Hepatocyte (in vitro differentiated cells): ENCODE measurements around the gene ZNF385B. TPM values are rescaled to one million over a fixed set of nuclear protein-coding genes. Genes with fewer than 3 reads are reported as not detected.

Experiments
- DNase-seq: peaks from one replicate; pipeline ENCODE4 v3.0.0-alpha.2; 2016; ENCODE audit warnings: low spot score
- H2AFZ ChIP-seq: fragments of 200-600 bp; sonication (generic); 2 replicates; pipeline ENCODE4 v1.6.0; 2016; ENCODE audit warnings: antibody characterized with exemption, mild to moderate bottlenecking
- H3K27ac ChIP-seq: fragments of 200-600 bp; sonication (generic); 2 replicates; pipeline ENCODE4 v1.5.1; 2016; ENCODE audit warnings: mild to moderate bottlenecking
- H3K27me3 ChIP-seq: fragments of 200-600 bp; sonication (generic); 2 replicates; pipeline ENCODE4 v1.6.1; 2016
- H3K36me3 ChIP-seq: fragments of 200-600 bp; sonication (generic); replicated peaks from 2 replicates; pipeline ENCODE4 v1.5.1; 2016; ENCODE audit warnings: low read depth; ENCODE audit not compliant: insufficient read depth
- H3K4me1 ChIP-seq: fragments of 200-600 bp; sonication (generic); 2 replicates; pipeline ENCODE4 v1.5.1; 2016; ENCODE audit warnings: mild to moderate bottlenecking, moderate library complexity; ENCODE audit not compliant: insufficient read depth
- H3K4me2 ChIP-seq: fragments of 200-600 bp; sonication (generic); 2 replicates; pipeline ENCODE4 v1.6.0; 2016
- H3K4me3 ChIP-seq: fragments of 200-600 bp; sonication (generic); 2 replicates; pipeline ENCODE4 v1.5.1; 2016; ENCODE audit warnings: mild to moderate bottlenecking
- H3K79me2 ChIP-seq: fragments of 200-600 bp; sonication (generic); 2 replicates; pipeline ENCODE4 v1.6.0; 2017; ENCODE audit warnings: mild to moderate bottlenecking
- H3K9me2 ChIP-seq: fragments of 200-600 bp; sonication (generic); replicated peaks from 2 replicates; pipeline ENCODE4 v1.6.0; 2017; ENCODE audit warnings: mild to moderate bottlenecking; ENCODE audit not compliant: insufficient read depth
- H3K9me3 ChIP-seq: fragments of 200-600 bp; sonication (generic); 2 replicates; pipeline ENCODE4 v1.5.1; 2016; ENCODE audit warnings: low read depth, mild to moderate bottlenecking
- H4K20me1 ChIP-seq: fragments of 200-600 bp; sonication (generic); 2 replicates; pipeline ENCODE4 v1.6.0; 2016; ENCODE audit warnings: mild to moderate bottlenecking; ENCODE audit not compliant: insufficient read depth, poor library complexity, severe bottlenecking
- CTCF ChIP-seq: fragments of 200-600 bp; sonication (generic); IDR thresholded peaks from 2 replicates; pipeline ENCODE4 v1.5.1; 2016; ENCODE audit warnings: antibody characterized with exemption, mild to moderate bottlenecking; ENCODE audit not compliant: poor library complexity
- EZH2 ChIP-seq: fragments of 200-600 bp; sonication (generic); IDR thresholded peaks from 2 replicates; pipeline ENCODE4 v1.6.1; 2016; ENCODE audit warnings: antibody characterized with exemption, mild to moderate bottlenecking, borderline replicate concordance
- EZH2phosphoT487 ChIP-seq: fragments of 200-600 bp; sonication (generic); IDR thresholded peaks from one replicate; pipeline ENCODE4 v1.6.1; 2018; ENCODE audit warnings: antibody characterized with exemption, mild to moderate bottlenecking, low read depth, moderate library complexity; ENCODE audit not compliant: unreplicated experiment, severe bottlenecking
- WGBS: methylation state at CpG from one replicate; pipeline ENCODE4 v1.1.6; 2016; ENCODE audit warnings: low lambda C conversion rate; ENCODE audit errors: missing lambda C conversion rate; 5-methylcytosine and 5-hydroxymethylcytosine counted together
- polyA plus RNA-seq: library from polyadenylated mRNA; unstranded; fragments of >200 nt; fragmentation: Nextera tagmentation; extraction: Ambion mirVana; gene quantifications from 2 replicates; pipeline ENCODE4 v1.2.1, GENCODE V29; 2016
- total RNA-seq: library from RNA; depleted of rRNA; stranded (reverse); fragments of >200 nt; gene quantifications from 2 replicates; pipeline ENCODE4 v1.2.3, GENCODE V29; 2014

The ZNF385B gene
- total and polyA plus RNA-seq, 2 experiments from 2014 or later, result 1.8 to 2.4 TPM

GRCh38 chr2:179546656-179547055, 314.8 kb downstream of the ZNF385B start:
- no peak overlapping the region for H3K4me3 ChIP-seq
- DNase-seq, result no peak
- H3K9me2 ChIP-seq, result no peaks in the 10 kb centered on the region
- whole genome bisulfite sequencing, result 98% methylated on average over 2 of the region's 2 CpGs
- no peaks in the 10 kb centered on the region for H3K27me3 ChIP-seq
- no peaks in the 10 kb centered on the region for H4K20me1 ChIP-seq
- TF ChIP-seq EZH2 (no peak), CTCF (no peak), EZH2phosphoT487 (no peak)
- no peak overlapping the region for H2AFZ ChIP-seq
- H3K4me1 ChIP-seq, result peaks cover 6% of the 10 kb centered on the region
- no peak overlapping the region for H3K4me2 ChIP-seq
- no peak overlapping the region for H3K27ac ChIP-seq
- no peaks in the 10 kb centered on the region for H3K36me3 ChIP-seq
- no peaks in the 10 kb centered on the region for H3K79me2 ChIP-seq
- H3K9me3 ChIP-seq, result no peaks in the 10 kb centered on the region

GRCh38 chr2:179545024-179545423, 316.4 kb downstream of the ZNF385B start:
- Histone ChIP-seq H3K4me1 (peaks cover 6% of the 10 kb centered on the region), H2AFZ (no peak overlapping the region), H3K27me3 (no peaks in the 10 kb centered on the region), H3K9me3 (no peaks in the 10 kb centered on the region), H3K4me2 (no peak overlapping the region), H4K20me1 (no peaks in the 10 kb centered on the region), H3K27ac (no peak overlapping the region), H3K79me2 (no peaks in the 10 kb centered on the region), H3K4me3 (no peak overlapping the region), H3K9me2 (no peaks in the 10 kb centered on the region), H3K36me3 (no peaks in the 10 kb centered on the region)
- no peak for DNase-seq
- TF ChIP-seq EZH2 (no peak), EZH2phosphoT487 (no peak), CTCF (no peak)
- WGBS, result 72% methylated on average over 2 of the region's 2 CpGs

- no peaks in the 10 kb centered on the region for H3K79me2 ChIP-seq
- no peak for DNase-seq
- no peaks in the 10 kb centered on the region for H3K36me3 ChIP-seq
- H3K9me2 ChIP-seq, result no peaks in the 10 kb centered on the region
- H3K27me3 ChIP-seq, result no peaks in the 10 kb centered on the region
- H2AFZ ChIP-seq, result no peak overlapping the region
- no peak overlapping the region for H3K27ac ChIP-seq
- 33% methylated on average over 3 of the region's 3 CpGs for WGBS
- peaks cover 6% of the 10 kb centered on the region for H3K4me1 ChIP-seq
- H4K20me1 ChIP-seq, result no peaks in the 10 kb centered on the region
- no peak overlapping the region for H3K4me3 ChIP-seq
- no peaks in the 10 kb centered on the region for H3K9me3 ChIP-seq
- H3K4me2 ChIP-seq, result no peak overlapping the region
- no peak for TF ChIP-seq EZH2phosphoT487
- no peak for TF ChIP-seq CTCF
- no peak for TF ChIP-seq EZH2
Measured at GRCh38 chr2:179543361-179543901, 318.0 kb downstream of the ZNF385B start.

- Histone ChIP-seq H3K27ac (no peak overlapping the region), H3K4me3 (no peak overlapping the region), H3K27me3 (no peaks in the 10 kb centered on the region), H3K9me3 (no peaks in the 10 kb centered on the region), H3K4me2 (no peak overlapping the region), H3K9me2 (no peaks in the 10 kb centered on the region), H4K20me1 (no peaks in the 10 kb centered on the region), H3K79me2 (no peaks in the 10 kb centered on the region), H3K36me3 (no peaks in the 10 kb centered on the region), H3K4me1 (peaks cover 6% of the 10 kb centered on the region), H2AFZ (no peak overlapping the region)
- no peak for TF ChIP-seq CTCF
- TF ChIP-seq EZH2phosphoT487, result no peak
- no peak for TF ChIP-seq EZH2
- WGBS, result 94% methylated on average over 4 of the region's 4 CpGs
- DNase-seq, result no peak
Measured at GRCh38 chr2:179541586-179541985, 319.8 kb downstream of the ZNF385B start.
